ENCODE results near the gene ZBTB20. TPM values are rescaled to one million over a fixed set of nuclear protein-coding genes. Genes with fewer than 3 reads are reported as not detected.

The ZBTB20 gene
- total and polyA plus RNA-seq, 2 of the 4 experiments (the other 2 are of a cell fraction) = 0.75 to 14.7 TPM

GRCh38 chr3:114800272-114801031, 346.6 kb downstream of the ZBTB20 start:
- POLR2A ChIA-PET (ENCODE audit: unreplicated experiment) = no interaction called here
- CTCF ChIA-PET = no interaction called here

More at GRCh38 chr3:114800272-114801031, 346.6 kb downstream of the ZBTB20 start:
- Histone ChIP-seq H3K4me3 (ENCODE audit: insufficient read depth, low read depth, low read length) (no peak overlapping the region), H4K91ac (ENCODE audit: insufficient read depth, low read depth, low read length) (no peak overlapping the region), H2BK120ac (ENCODE audit: low read depth, low read length) (no peak overlapping the region), H2AK5ac (ENCODE audit: low read depth, low read length) (no peak overlapping the region), H3K79me1 (ENCODE audit: low read depth in 1 of 2, low read length in 2 of 2) (no peaks in the 10 kb centered on the region), H3K4me1 (ENCODE audit: control insufficient read depth, insufficient read depth, low read length) (no peaks in the 10 kb centered on the region; the same call in 1 of the 2 replicates), H3K14ac (replicated peaks; ENCODE audit: low read depth, low read length) (no peak overlapping the region), H3K9me1 (ENCODE audit: insufficient read depth, low read length) (no peaks in the 10 kb centered on the region), H2BK15ac (ENCODE audit: low read depth, low read length) (no peak overlapping the region), H3K9ac (ENCODE audit: low read depth, low read length) (no peak overlapping the region), H3K56ac (ENCODE audit: extremely low read depth, insufficient read depth, low read length) (no peak overlapping the region), H2BK20ac (ENCODE audit: low read depth, low read length) (no peak overlapping the region), H2AFZ (replicated peaks; ENCODE audit: low read length, poor library complexity) (no peak overlapping the region), H4K8ac (ENCODE audit: low read depth in 2 of 2, low read length in 2 of 2) (no peak overlapping the region), H4K20me1 (ENCODE audit: insufficient read depth, low read length) (no peaks in the 10 kb centered on the region), H2BK5ac (ENCODE audit: low read depth, low read length, poor library complexity, severe bottlenecking) (no peak overlapping the region), H3K18ac (ENCODE audit: low read depth, low read length) (no peak overlapping the region), H3K27me3 (ENCODE audit: control insufficient read depth, insufficient read depth, low read length) (no peaks in the 10 kb centered on the region), H2AK9ac (replicated peaks; ENCODE audit: low read depth, low read length, poor library complexity) (no peak overlapping the region), H3K4ac (ENCODE audit: low read depth, low read length) (no peak overlapping the region), H3K9me3 (ENCODE audit: control insufficient read depth, insufficient read depth, low read length) (no peaks in the 10 kb centered on the region), H4K5ac (ENCODE audit: low read depth, low read length) (no peak overlapping the region), H3K36me3 (ENCODE audit: control insufficient read depth, insufficient read depth, low read length) (no peaks in the 10 kb centered on the region), H3K4me2 (ENCODE audit: low read depth, low read length) (no peak overlapping the region), H3K27ac (ENCODE audit: insufficient read depth, low read length) (no peak overlapping the region), H3K23ac (ENCODE audit: low read depth, low read length) (no peak overlapping the region)
- no peak for DNase-seq
- no TSS peak for BruUV-seq (replicated peaks)
- WGBS, 2 experiments (ENCODE audit: extremely low coverage in 2 of 2, insufficient read length in 1 of 2) = no CpG with 5 or more reads among the region's 5 CpGs
- dilution Hi-C loops (cut with HindIII; ENCODE audit: low sequenced_read_pairs, unreplicated experiment) (no loop called here), in situ Hi-C loops (cut with MboI; ENCODE audit: low sequenced_read_pairs) (no loop called here), intact Hi-C loops (cut with micrococcal nuclease) (no loop called here)
- TF ChIP-seq MAZ (IDR thresholded peaks at IDR 0.05; ENCODE audit: borderline replicate concordance, low read depth, low read length) (no peak), MAFK (IDR thresholded peaks at IDR 0.05; ENCODE audit: low read depth, low read length) (no peak), CEBPB (IDR thresholded peaks at IDR 0.05; ENCODE audit: low read depth, low read length) (no peak), BHLHE40 (IDR thresholded peaks at IDR 0.05; ENCODE audit: low read depth, low read length) (no peak), CHD1 (IDR thresholded peaks at IDR 0.05; ENCODE audit: low read depth, low read length) (no peak), RFX5 (IDR thresholded peaks at IDR 0.05; ENCODE audit: low read depth, low read length) (no peak), MXI1 (IDR thresholded peaks at IDR 0.05; ENCODE audit: borderline replicate concordance, low read depth, low read length) (no peak), POLR2A (IDR thresholded peaks at IDR 0.05; ENCODE audit: low read depth, low read length) (no peak), NFE2L2 (IDR thresholded peaks at IDR 0.05; ENCODE audit: low read depth, low read length) (no peak), FOS (IDR thresholded peaks at IDR 0.05; ENCODE audit: low read depth, low read length) (no peak), RAD21 (IDR thresholded peaks at IDR 0.05; ENCODE audit: low read length) (no peak), RCOR1 (IDR thresholded peaks at IDR 0.05; ENCODE audit: insufficient replicate concordance, low read length) (no peak), ELK1 (IDR thresholded peaks at IDR 0.05; ENCODE audit: borderline replicate concordance, low read depth, low read length) (no peak), SMC3 (IDR thresholded peaks at IDR 0.05; ENCODE audit: low read depth, low read length) (no peak)
- TF ChIP-seq, protein P1, sequence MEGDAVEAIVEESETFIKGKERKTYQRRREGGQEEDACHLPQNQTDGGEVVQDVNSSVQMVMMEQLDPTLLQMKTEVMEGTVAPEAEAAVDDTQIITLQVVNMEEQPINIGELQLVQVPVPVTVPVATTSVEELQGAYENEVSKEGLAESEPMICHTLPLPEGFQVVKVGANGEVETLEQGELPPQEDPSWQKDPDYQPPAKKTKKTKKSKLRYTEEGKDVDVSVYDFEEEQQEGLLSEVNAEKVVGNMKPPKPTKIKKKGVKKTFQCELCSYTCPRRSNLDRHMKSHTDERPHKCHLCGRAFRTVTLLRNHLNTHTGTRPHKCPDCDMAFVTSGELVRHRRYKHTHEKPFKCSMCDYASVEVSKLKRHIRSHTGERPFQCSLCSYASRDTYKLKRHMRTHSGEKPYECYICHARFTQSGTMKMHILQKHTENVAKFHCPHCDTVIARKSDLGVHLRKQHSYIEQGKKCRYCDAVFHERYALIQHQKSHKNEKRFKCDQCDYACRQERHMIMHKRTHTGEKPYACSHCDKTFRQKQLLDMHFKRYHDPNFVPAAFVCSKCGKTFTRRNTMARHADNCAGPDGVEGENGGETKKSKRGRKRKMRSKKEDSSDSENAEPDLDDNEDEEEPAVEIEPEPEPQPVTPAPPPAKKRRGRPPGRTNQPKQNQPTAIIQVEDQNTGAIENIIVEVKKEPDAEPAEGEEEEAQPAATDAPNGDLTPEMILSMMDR (conservative IDR thresholded peaks at IDR 0.05; ENCODE audit: low read depth, low read length) = no peak
- TF ChIP-seq, protein P2, sequence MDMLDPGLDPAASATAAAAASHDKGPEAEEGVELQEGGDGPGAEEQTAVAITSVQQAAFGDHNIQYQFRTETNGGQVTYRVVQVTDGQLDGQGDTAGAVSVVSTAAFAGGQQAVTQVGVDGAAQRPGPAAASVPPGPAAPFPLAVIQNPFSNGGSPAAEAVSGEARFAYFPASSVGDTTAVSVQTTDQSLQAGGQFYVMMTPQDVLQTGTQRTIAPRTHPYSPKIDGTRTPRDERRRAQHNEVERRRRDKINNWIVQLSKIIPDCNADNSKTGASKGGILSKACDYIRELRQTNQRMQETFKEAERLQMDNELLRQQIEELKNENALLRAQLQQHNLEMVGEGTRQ (IDR thresholded peaks at IDR 0.05; ENCODE audit: low read depth, low read length) = no peak
- ATAC-seq (ENCODE audit: low read depth) = no peak

Measured in IMR-90 (cell line).